PFSK-1 (cell line): ENCODE measurements around the gene NSUN6.

Experiments used
- POLR2AphosphoS5 ChIP-seq: IDR thresholded peaks from 2 replicates; pipeline ENCODE4 v1.6.1; 2012; ENCODE audit warnings: low read depth, mild to moderate bottlenecking, control low read depth, low read length, moderate library complexity
- TF ChIP-seq, protein P1 (sequence below), 2 experiments: IDR thresholded peaks; 2 replicates each; pipeline versions ENCODE4 v1.6.1 to v1.8.0; 2011 to 2012; ENCODE audit warnings: low read depth in 2 of 2, low read length in 2 of 2, control low read depth in 1 of 2, inconsistent platforms in 1 of 2, mild to moderate bottlenecking in 1 of 2, moderate library complexity in 1 of 2; ENCODE audit not compliant: insufficient read depth in 1 of 2

DNA sequence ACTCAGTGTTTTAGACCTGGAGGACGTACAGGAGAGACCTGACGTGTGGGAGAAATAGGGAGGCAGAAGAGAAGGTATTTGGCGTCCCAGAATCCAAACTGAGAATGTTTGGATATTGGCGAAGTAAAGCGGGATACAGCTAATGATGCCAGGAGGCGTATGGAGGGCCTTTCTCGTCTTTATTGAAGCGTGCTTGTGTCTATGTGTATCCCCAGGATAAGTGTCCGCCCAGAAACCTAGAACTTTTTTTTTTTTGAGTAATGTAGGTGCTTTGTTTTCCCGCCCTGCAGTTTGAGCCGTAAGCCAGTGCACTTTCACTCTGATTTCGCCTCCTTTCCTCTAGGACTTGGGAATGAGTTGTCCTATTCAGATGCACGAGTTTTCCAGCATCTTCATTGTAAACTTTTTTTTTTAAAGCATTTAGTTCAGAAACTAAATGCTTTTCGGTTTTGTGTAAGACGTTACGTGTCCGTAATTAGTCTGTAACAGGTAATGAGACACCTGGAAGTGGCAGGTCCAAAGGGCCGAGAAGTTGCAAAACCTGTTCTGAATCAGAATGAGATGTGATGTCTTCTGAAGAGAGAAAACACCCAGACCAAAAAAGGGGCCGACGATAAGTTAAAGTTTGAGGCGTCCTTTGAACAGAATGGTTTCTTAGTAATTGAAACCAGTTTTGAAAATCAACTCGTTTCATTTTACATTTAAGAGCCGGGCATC is 8.6 kb upstream of the NSUN6 start:
- TF ChIP-seq POLR2AphosphoS5 = no peak
- TF ChIP-seq, protein P1, sequence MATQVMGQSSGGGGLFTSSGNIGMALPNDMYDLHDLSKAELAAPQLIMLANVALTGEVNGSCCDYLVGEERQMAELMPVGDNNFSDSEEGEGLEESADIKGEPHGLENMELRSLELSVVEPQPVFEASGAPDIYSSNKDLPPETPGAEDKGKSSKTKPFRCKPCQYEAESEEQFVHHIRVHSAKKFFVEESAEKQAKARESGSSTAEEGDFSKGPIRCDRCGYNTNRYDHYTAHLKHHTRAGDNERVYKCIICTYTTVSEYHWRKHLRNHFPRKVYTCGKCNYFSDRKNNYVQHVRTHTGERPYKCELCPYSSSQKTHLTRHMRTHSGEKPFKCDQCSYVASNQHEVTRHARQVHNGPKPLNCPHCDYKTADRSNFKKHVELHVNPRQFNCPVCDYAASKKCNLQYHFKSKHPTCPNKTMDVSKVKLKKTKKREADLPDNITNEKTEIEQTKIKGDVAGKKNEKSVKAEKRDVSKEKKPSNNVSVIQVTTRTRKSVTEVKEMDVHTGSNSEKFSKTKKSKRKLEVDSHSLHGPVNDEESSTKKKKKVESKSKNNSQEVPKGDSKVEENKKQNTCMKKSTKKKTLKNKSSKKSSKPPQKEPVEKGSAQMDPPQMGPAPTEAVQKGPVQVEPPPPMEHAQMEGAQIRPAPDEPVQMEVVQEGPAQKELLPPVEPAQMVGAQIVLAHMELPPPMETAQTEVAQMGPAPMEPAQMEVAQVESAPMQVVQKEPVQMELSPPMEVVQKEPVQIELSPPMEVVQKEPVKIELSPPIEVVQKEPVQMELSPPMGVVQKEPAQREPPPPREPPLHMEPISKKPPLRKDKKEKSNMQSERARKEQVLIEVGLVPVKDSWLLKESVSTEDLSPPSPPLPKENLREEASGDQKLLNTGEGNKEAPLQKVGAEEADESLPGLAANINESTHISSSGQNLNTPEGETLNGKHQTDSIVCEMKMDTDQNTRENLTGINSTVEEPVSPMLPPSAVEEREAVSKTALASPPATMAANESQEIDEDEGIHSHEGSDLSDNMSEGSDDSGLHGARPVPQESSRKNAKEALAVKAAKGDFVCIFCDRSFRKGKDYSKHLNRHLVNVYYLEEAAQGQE (IDR thresholded peaks at IDR 0.05; ENCODE audit: insufficient read depth in 1 of 2, low read depth in 2 of 2, low read length in 2 of 2) = no peak
